SK-N-SH (cell line): ENCODE data around the gene VCP.

Source experiments
- CTCF ChIP-seq: fragments of 200-600 bp; sonication (generic); IDR thresholded peaks from 2 replicates; pipeline ENCODE4 v1.6.1; 2017; ENCODE audit warnings: antibody characterized with exemption, mild to moderate bottlenecking, moderate library complexity
- EP300 ChIP-seq, 2 experiments: IDR thresholded peaks; 2 replicates each; pipeline versions ENCODE4 v1.4.0 to v1.6.1; 2012; ENCODE audit warnings: borderline replicate concordance in 1 of 2, low read depth in 1 of 2, low read length in 1 of 2
- EZH2phosphoT487 ChIP-seq: fragments of 200-600 bp; sonication (generic); IDR thresholded peaks from 2 replicates; pipeline ENCODE4 v1.6.1; 2017; ENCODE audit warnings: low read depth, mixed run types, mild to moderate bottlenecking, antibody characterized with exemption, moderate library complexity, borderline replicate concordance
- GABPA ChIP-seq: IDR thresholded peaks from 2 replicates; pipeline ENCODE4 v1.4.0; 2012; ENCODE audit warnings: low read depth, mild to moderate bottlenecking
- NFIC ChIP-seq: IDR thresholded peaks from 2 replicates; pipeline ENCODE4 v1.4.0; 2012; ENCODE audit warnings: borderline replicate concordance
- POLR2AphosphoS5 ChIP-seq: IDR thresholded peaks from 2 replicates; pipeline ENCODE4 v1.6.1; 2012; ENCODE audit warnings: low read depth, low read length
- RAD21 ChIP-seq: IDR thresholded peaks from 2 replicates; pipeline ENCODE4 v1.6.1; 2012; ENCODE audit warnings: mild to moderate bottlenecking, low read length
- RCOR1 ChIP-seq: fragments of 150-350 bp; IDR thresholded peaks from 2 replicates; pipeline ENCODE4 v1.6.1; 2017; ENCODE audit warnings: antibody characterized with exemption, low read length
- RFX5 ChIP-seq: IDR thresholded peaks from 2 replicates; pipeline ENCODE4 v1.6.1; 2012; ENCODE audit warnings: mild to moderate bottlenecking, improper control_type of control experiment, low read length
- RXRA ChIP-seq: IDR thresholded peaks from 2 replicates; pipeline ENCODE4 v1.4.0; 2012; ENCODE audit warnings: low read depth, mild to moderate bottlenecking, borderline replicate concordance
- TCF12 ChIP-seq: IDR thresholded peaks from 2 replicates; pipeline ENCODE4 v1.4.0; 2012
- TF ChIP-seq, protein P1 (sequence below): IDR thresholded peaks from 2 replicates; pipeline ENCODE4; 2012

DNA sequence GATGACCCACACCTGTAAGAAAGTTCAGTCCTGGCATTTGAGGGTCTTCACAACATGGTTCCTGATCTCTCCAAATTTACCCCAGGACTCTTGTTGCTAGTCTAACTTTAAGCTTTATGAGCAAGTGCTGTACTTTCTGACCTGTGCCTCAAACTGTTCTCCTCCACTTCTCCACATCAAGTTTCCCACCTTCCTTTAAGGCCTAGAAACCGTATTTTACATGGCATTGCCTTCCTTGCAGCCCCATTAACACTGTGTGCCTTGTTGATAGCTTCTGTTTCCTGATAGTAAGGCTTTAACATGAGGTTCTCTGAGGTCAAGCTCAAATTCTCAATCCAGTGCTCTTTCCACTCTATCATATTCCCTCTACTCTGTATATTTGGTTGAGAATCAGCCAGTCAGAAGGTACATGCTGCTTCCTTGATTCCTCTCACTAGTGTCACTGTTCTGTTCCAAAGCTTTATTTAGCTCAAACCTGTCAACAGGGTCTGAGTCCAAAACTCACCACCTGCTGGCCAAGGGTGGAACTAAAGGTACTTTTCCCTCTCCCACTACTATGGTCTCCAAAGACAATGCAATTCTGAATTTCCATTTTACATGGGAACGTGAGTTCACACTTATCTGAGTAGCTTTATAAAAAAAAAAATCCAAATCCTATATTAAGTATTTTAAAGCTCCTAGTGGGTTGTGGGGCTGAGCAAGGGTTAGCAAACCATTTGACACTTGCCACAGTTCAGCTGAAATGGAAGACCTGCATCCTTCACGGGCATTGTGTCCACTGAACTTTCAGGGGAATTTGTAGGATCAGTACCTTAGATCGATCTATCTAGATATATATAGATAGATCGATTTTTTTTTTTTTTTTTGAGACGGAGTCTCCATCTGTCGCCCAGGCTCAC is 21.1 kb downstream of the VCP start:
- TF ChIP-seq CTCF = peak; percentile 70
- peak; percentile 57 for TF ChIP-seq RAD21
- no peak for TF ChIP-seq EZH2phosphoT487
- TF ChIP-seq, protein P1, sequence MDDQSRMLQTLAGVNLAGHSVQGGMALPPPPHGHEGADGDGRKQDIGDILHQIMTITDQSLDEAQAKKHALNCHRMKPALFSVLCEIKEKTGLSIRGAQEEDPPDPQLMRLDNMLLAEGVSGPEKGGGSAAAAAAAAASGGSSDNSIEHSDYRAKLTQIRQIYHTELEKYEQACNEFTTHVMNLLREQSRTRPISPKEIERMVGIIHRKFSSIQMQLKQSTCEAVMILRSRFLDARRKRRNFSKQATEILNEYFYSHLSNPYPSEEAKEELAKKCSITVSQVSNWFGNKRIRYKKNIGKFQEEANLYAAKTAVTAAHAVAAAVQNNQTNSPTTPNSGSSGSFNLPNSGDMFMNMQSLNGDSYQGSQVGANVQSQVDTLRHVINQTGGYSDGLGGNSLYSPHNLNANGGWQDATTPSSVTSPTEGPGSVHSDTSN = no peak
- TF ChIP-seq RXRA = no peak
- no peak for TF ChIP-seq RCOR1
- no peak for TF ChIP-seq NFIC
- TF ChIP-seq EP300 (IDR thresholded peaks at IDR 0.05; ENCODE audit: borderline replicate concordance in 1 of 2, low read depth in 1 of 2, low read length in 1 of 2) = no peak
- TF ChIP-seq POLR2AphosphoS5 = no peak; the same call in 1 of the 2 replicates
- no peak for TF ChIP-seq RFX5
- no peak for TF ChIP-seq GABPA
- no peak for TF ChIP-seq TCF12
